ENCODE data around the gene MRTO4.
"Not testable (repeated sequence)": the region's sequence is repeated elsewhere in the genome, so short reads cannot be mapped to it uniquely, and the experiment has no call there.

MRTO4 gene

DNA sequence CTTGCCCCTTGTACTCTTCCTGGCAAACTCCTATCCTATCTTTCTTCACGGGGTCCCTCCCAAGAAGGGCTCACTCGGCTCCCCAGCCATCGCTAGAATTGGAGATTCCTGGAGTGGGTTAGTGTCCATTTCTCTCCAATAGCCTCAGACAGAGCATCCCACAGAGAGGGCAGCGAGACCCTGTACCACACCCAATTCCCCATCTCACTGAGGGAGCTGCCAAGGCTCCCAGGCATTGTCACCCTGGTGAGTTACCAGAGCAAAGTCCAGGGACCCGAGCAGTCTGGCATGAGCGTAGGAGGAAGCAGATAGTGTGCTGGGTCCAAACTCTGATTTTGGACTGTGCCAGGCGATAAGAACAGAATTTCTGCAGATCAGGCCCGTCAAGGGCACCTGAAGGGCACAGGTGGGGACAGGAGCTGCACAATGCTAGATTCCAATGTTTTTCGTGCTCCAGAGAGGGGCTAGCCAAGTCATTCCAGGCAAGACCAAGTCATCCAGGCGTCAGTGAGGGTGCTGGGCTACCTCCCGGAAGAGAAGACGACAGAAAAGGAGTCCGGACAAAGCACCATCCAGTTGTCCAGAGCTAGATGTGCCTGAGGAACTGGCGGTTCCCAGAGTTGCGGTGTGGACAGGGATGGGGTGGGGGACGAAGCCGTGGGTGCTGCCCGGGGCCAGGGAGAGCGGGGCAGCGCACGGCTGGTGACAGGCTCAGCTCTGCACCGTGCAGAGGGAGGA is 21.7 kb downstream of the MRTO4 start:
- no peak for DNase-seq

- DNase-seq, result not testable (repeated sequence)
Observed at GRCh38 chr1:19273844-19274531, 22.4 kb downstream of the MRTO4 start.

DNA sequence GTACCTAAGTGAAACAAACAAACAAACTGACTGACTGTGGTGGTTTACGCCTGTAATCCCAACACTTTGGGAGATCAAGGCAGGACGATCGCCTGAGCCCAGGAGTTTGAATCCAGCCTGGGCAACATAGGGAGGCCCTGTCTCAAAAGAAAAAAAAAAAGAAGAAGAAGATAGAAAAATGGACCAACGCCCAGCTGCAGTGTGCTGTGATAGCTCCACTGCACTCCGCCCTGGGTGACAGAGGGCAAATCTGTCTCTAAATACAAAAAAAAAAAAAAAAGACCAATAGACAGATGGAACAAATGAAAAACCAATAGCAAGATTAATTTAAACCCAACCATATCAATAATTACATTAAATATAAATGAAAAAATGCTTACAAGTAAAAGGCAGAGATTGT is 23.0 kb downstream of the MRTO4 start:
- no peak for DNase-seq

- DNase-seq, result no peak
Observed at GRCh38 chr1:19283891-19284290, 32.3 kb downstream of the MRTO4 start.

DNA sequence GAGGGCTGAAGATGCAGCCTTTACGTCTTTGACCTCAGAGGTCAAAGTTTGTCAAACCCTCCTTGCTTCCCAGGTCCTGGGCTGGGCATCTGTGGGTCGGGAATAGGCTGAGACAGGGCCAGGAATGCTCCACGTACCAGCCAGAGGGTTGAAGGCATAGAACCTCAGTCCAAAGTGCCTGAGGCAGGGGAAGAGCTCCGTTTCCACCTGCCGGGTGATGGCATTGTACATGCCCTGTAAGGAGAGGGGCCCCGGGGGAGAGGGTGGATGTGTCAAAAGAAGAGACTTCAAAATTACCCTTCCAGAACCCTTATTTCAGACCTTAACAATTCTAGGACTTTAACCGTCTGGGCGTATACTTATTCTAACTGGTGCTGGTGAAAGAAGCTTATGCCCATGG is 33.3 kb downstream of the MRTO4 start:
- no peak for DNase-seq

- DNase-seq, result not testable (repeated sequence)
Observed at GRCh38 chr1:19285366-19285765, 33.8 kb downstream of the MRTO4 start.

GRCh38 chr1:19285807-19286206 is 34.2 kb downstream of the MRTO4 start:
- DNase-seq, result not testable (repeated sequence)

GRCh38 chr1:19287436-19288185 is 36.0 kb downstream of the MRTO4 start:
- no peak for DNase-seq

GRCh38 chr1:19288324-19289241 is 37.0 kb downstream of the MRTO4 start, which contains the start of gene AKR7A3:
TSS of gene AKR7A3 (minus strand) at chr1:19288770. CDS start at chr1:19288709, 61 bp downstream.
- DNase-seq, result not testable (repeated sequence)

DNA sequence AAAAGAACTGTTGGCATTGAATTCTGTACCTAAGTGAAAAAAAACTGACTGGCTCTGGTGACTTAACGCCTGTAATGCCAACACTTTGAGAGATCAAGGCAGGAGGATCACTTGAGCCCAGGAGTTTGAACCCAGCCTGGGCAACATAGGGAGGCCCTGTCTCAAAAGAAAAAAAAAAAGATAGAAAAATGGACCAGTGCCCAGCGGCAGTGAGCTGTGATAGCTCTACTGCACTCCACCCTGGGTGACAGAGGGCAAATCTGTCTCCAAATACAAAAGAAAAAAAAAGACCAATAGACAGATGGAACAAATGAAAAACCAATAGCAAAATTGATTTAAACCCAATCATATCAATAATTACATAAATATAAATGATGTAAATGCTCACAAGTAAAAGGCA is 37.6 kb downstream of the MRTO4 start:
- DNase-seq, result no peak

- no peak for DNase-seq
Observed at GRCh38 chr1:19294638-19295037, 43.0 kb downstream of the MRTO4 start.

DNA sequence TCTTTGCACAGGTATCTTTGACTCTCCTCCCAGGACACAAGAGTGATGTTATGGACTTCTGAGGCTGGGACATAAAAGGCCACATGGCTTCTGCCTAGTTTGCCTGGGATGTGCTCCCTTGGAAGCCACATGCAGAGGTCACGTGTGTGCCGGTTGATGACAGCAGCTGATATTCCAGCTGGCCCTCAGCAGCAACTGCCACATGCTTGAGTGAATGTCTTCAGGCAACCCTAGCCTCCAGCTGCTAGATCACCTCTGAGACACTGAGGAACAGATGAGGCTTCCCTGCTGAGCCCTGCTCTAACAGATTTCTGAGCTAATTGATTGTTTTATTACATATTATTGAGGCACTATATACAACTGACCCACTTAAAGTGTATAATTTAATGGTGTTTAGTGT is 48.6 kb downstream of the MRTO4 start:
- no peak for DNase-seq

DNA sequence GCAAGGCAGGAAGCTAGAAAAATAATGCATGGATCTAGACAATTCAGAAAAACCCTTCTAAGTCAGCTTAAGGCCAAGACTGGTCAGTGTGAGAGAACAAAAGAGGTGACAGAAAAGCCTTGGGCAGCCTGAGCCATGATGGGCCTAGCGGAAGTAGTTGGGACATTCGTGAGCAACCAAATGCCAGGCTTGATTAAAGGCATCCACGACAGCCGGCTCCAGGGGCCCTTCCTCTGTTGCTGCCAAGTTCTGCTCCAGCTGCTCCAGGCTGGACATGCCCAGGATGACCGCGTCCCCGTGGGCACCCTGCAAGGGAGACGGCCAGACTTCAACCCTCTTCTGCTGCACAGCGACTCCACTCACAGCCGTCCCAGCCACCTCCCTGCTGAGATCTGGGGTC is 52.5 kb downstream of the MRTO4 start:
- DNase-seq, result not testable (repeated sequence)

DNA sequence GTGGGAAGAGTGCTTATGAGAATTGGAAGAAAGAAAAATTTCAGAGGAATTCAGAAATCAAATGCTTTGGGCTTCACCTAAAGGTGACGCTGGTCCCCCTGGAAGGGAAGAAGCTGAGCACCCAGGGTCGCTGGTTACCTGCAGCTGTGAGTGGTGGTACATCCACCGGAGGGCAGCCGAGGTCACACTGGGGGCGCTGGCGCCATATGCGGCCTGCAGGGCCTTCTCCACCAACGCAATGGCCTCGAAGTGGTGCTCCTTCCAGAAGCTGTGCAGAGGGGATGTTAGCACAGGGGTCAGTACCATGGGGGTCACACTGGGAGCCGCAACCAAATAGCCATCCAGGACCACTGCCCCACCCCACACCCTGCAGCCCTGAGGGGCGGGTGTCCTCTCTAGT is 54.3 kb downstream of the MRTO4 start:
- DNase-seq, result no peak

DNA sequence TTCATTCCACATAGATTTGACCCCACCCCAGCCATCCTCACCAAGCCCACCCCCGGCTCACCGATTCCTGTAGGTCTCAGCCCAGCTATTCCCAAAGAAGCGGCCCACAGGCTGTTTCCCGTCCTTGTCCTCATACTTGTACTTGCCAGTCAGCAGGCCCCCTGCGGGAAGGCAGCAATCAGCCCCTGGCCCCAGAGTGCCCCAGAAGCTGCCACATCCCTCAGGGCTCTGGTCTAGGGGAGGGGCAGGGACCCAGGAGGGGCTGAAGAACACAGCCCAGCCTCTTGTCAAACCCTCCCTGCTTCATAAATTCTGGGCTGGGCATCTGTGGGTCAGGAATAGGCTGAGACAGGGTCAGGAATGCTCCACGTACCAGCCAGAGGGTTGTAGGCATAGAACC is 55.3 kb downstream of the MRTO4 start:
- no peak for DNase-seq

GRCh38 chr1:19307794-19308508 is 56.3 kb downstream of the MRTO4 start:
- DNase-seq, result no peak

GRCh38 chr1:19308509-19308907 is 56.9 kb downstream of the MRTO4 start:
- no peak for DNase-seq

DNA sequence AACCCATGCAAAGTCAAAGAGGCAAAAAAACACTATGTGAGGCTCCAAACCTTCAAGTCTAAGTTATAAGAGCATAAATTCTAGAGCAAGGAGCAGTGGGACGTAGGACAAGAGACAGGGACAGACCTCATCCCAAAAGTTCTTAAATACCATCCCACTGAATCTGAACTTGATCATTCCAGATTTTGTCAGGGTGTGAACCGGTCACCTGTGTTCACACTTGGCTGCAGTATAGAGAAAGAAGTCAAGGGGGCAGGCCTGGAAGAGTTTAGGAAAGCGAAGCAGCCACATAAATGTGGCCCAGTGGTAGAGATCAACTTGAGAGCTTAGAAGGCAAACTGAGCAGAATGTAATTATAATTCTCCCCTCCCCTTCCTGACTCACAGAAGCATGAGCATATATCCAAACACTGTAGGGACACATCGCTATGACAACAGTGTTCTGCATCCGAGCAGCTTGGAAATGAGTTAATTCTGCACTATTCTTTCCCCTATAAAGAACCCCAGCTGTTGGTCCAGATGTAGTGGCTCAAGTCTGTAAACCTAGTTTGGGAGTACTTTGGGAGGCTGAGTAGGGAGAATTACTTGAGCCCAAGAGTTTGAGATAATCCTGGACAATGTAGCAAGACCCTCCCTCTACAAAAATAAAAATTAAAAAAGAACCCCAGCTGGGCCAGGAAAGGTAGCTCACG is 57.7 kb downstream of the MRTO4 start:
- no peak for DNase-seq
